Kidney (tissue), 14 donors: ENCODE results near the gene ODF2. TPM values are rescaled to one million over a fixed set of nuclear protein-coding genes. Genes with fewer than 3 reads are reported as not detected.
"Not testable (repeated sequence)": the region's sequence is repeated elsewhere in the genome, so short reads cannot be mapped to it uniquely, and the experiment has no call there.

Experiments used
- DNase-seq, 5 donors: peaks; one replicate each; pipeline ENCODE4 v3.0.0-alpha.2; 2013 to 2020
- FAIRE-seq: peaks from 2 replicates; lab custom pipeline; 2012; peaks lifted over from hg19 to GRCh38; lab: Jason Lieb, UNC
- H3K27ac ChIP-seq, 2 donors: one replicate each; pipeline ENCODE4 v1.7.0; 2013; ENCODE audit warnings: low read depth in 2 of 2, low read length in 2 of 2, inconsistent platforms in 1 of 2
- H3K27me3 ChIP-seq: one replicate; pipeline ENCODE4 v1.7.1; 2013; ENCODE audit warnings: low read length, inconsistent platforms; ENCODE audit not compliant: control insufficient read depth, insufficient read depth
- H3K36me3 ChIP-seq, 3 donors: one replicate each; pipeline versions ENCODE4 v1.7.0 to v1.7.1; 2013; ENCODE audit warnings: low read length in 3 of 3, control low read depth in 1 of 3, inconsistent platforms in 1 of 3; ENCODE audit not compliant: insufficient read depth in 3 of 3, control insufficient read depth in 2 of 3
- H3K4me1 ChIP-seq, 3 donors: one replicate each; pipeline versions ENCODE4 v1.7.0 to v1.7.1; 2013; ENCODE audit warnings: low read length in 3 of 3, inconsistent platforms in 1 of 3, low read depth in 1 of 3; ENCODE audit not compliant: control insufficient read depth in 2 of 3, insufficient read depth in 2 of 3
- H3K4me3 ChIP-seq, 3 donors: one replicate each; pipeline versions ENCODE4 v1.7.0 to v1.8.1; 2013; ENCODE audit warnings: low read length in 3 of 3, control low read depth in 1 of 3, inconsistent platforms in 1 of 3
- H3K9ac ChIP-seq, 3 donors: one replicate each; pipeline versions ENCODE4 v1.7.0 to v1.7.1; 2013; ENCODE audit warnings: low read length in 3 of 3, control low read depth in 1 of 3, inconsistent platforms in 1 of 3
- H3K9me3 ChIP-seq, 3 donors: one replicate each; pipeline versions ENCODE4 v1.7.0 to v1.7.1; 2013; ENCODE audit warnings: low read length in 3 of 3, control low read depth in 1 of 3, inconsistent platforms in 1 of 3; ENCODE audit not compliant: control insufficient read depth in 2 of 3, insufficient read depth in 1 of 3
- intact Hi-C: fragments of 100-400 bp; cut with DNase I; formaldehyde crosslinking; loops from one replicate; pipeline ENCODE4 v1.11.1; 2022
- polyA plus RNA-seq: library from polyadenylated mRNA; stranded (reverse); fragments of 350-450 nt; fragmentation: Illumina TruSeq; extraction: RNeasy Lipid Tissue Mini Kit (QIAGEN cat#74804); gene quantifications from one replicate; pipeline ENCODE4 v1.2.3, GENCODE V29; 2014; ENCODE audit warnings: low read depth, low replicate concordance; ENCODE audit not compliant: insufficient read depth
- total RNA-seq: library from RNA; stranded (reverse); fragmentation: NEBNext Ultra II Directional; extraction: Animal tissue kit (Norgen Biotek cat#: 25700); gene quantifications from one replicate; pipeline ENCODE4 v1.2.1, GENCODE V29; 2021
- TF ChIP-seq, protein P1 (sequence below): IDR thresholded peaks from 3 replicates; pipeline ENCODE4 v1.5.1; 2012; ENCODE audit warnings: mild to moderate bottlenecking, moderate library complexity, borderline replicate concordance; ENCODE audit not compliant: insufficient read depth; ENCODE audit errors: extremely low read depth
- donor health status: control.
- donor health status: control.
- donor health status: control.
- donor health status: control.
- donor health status: control.
- donor health status: DM: yes; HTN: yes; CAD: no.
- donor health status: Normal renal cell carcinoma (clear cell type).

The ODF2 gene
- total and polyA plus RNA-seq, 2 donors from 2014 or later: 10.6 to 23.6 TPM

DNA sequence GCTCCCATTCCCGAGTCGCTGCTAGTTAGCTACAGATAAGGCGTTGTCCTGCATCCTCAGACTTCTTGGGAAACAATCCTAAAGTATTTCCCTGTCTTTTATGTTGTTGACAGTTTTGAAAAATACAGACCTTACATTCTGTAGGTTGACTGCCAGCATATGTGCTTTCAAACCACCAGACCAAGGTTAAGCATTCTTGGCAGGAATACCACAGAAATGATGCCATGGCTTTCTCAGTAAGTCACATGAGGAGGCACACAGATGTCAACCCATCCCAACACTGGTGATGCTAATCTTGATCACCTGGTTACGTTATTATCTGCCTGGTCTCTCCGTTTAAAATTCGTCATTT lies 49.6 kb downstream of the ODF2 start:
- FAIRE-seq (no peak), DNase-seq (no peak)
- Histone ChIP-seq H3K4me1 (peaks cover 4 to 10% (median 5%) of the 10 kb centered on the region in 3 donors), H3K27ac (no peak overlapping the region), H3K27me3 (no peaks in the 10 kb centered on the region), H3K4me3 (peak overlapping the region; percentile 93 to 99 (median 96)), H3K9ac (peak overlapping the region; percentile 74 to 88 (median 87)), H3K9me3 (no peaks in the 10 kb centered on the region), H3K36me3 (peaks cover 0 to 12% (median 3%) of the 10 kb centered on the region in 3 donors)
- TF ChIP-seq, protein P1, sequence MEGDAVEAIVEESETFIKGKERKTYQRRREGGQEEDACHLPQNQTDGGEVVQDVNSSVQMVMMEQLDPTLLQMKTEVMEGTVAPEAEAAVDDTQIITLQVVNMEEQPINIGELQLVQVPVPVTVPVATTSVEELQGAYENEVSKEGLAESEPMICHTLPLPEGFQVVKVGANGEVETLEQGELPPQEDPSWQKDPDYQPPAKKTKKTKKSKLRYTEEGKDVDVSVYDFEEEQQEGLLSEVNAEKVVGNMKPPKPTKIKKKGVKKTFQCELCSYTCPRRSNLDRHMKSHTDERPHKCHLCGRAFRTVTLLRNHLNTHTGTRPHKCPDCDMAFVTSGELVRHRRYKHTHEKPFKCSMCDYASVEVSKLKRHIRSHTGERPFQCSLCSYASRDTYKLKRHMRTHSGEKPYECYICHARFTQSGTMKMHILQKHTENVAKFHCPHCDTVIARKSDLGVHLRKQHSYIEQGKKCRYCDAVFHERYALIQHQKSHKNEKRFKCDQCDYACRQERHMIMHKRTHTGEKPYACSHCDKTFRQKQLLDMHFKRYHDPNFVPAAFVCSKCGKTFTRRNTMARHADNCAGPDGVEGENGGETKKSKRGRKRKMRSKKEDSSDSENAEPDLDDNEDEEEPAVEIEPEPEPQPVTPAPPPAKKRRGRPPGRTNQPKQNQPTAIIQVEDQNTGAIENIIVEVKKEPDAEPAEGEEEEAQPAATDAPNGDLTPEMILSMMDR: no peak
- intact Hi-C loops: no loop called here

DNA sequence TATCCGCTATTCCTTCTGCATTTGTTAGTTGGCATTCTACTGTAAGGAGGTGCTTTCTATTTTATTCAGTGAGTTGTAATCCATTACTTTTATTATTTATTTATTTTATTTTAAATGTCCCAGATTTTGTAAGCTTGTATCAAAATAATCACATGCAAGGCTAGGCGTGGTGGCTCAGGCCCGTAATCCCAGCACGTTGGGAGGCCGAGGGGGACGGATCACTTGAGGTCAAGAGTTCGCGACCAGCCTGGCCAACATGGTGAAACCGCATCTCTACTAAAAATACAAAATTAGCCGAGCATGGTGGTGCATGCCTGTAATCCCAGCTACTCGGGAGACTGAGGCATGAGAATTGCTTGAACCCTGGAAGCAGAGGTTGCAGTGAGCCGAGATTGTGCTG lies 50.1 kb downstream of the ODF2 start:
- FAIRE-seq, DNase-seq, H3K27ac ChIP-seq, H3K27me3 ChIP-seq, intact Hi-C loops, H3K4me1 ChIP-seq, H3K9ac ChIP-seq, H3K9me3 ChIP-seq: not testable (repeated sequence)
- Histone ChIP-seq H3K36me3 (peaks cover 0 to 12% (median 3%) of the 10 kb centered on the region in 3 donors), H3K4me3 (peak overlapping the region in 2 of 3 donors; percentile 93 to 99)

DNA sequence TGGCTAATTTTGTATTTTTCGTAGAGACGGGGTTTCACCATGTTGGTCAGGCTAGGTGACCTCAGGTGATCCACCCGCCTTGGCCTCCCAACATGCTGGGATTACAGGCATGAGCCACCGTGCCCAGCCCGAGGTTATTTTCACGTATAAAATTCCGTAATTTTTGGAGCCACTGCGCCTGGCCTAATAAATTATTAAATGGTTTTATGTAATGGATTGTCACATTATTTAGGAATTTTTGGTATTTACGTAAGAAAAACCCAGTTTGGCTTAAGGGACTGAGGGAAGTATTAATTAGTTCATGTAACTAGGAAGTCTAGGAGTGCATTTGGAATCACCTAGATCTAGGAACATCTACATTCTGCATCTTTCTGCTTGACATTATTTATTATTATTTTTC lies 57.0 kb downstream of the ODF2 start:
- H3K4me3 ChIP-seq: no peak overlapping the region
- H3K9me3 ChIP-seq: no peaks in the 10 kb centered on the region
- H3K9ac ChIP-seq: no peak overlapping the region
- no peaks in the 10 kb centered on the region for H3K27me3 ChIP-seq
- no peak overlapping the region for H3K27ac ChIP-seq
- H3K4me1 ChIP-seq: no peaks in the 10 kb centered on the region
- intact Hi-C loops: no loop called here
- H3K36me3 ChIP-seq: peaks cover 3 to 19% (median 8%) of the 10 kb centered on the region in 3 donors
- FAIRE-seq (no peak), DNase-seq (no peak)
- TF ChIP-seq, protein P1: no peak

DNA sequence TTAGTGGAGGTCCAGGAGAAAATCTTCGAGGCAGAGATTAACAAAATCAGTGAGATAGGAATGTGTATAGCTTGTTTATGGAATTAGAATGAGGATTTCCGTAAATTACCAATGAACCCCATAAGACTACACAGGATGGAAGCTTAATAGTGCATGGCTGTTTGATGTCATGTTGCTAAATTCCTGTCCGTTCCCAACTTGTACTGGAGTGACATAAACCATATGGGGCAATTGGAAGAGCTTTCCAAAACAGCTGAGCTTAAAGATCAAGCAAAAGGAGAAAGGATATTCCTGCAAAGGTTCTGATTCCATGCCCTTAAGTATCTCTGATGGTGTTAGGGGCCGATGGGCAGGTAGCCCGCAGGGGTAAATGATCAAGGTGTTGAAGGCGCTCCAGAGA lies 66.2 kb downstream of the ODF2 start:
- H3K36me3 ChIP-seq: peaks cover 0 to 17% (median 15%) of the 10 kb centered on the region in 3 donors
- no peaks in the 10 kb centered on the region for H3K27me3 ChIP-seq
- DNase-seq (peak in 2 of 5 donors; percentile 19 to 62), FAIRE-seq (no peak)
- H3K4me1 ChIP-seq: peaks cover 0 to 5% (median 4%) of the 10 kb centered on the region in 3 donors
- TF ChIP-seq, protein P1: no peak
- H3K4me3 ChIP-seq: no peak overlapping the region
- intact Hi-C loops: no loop called here
- H3K9ac ChIP-seq: no peak overlapping the region
- H3K27ac ChIP-seq: no peak overlapping the region
- H3K9me3 ChIP-seq: no peaks in the 10 kb centered on the region
